Mucosa of descending colon (tissue), 3 donors: ENCODE measurements around the gene NINJ2. TPM values are rescaled to one million over a fixed set of nuclear protein-coding genes. Genes with fewer than 3 reads are reported as not detected.

Source experiments
- ATAC-seq: fragments of 200-7000 bp; cut with Tn5 transposase; one replicate; pipeline ENCODE4 v1.9.1; 2020; ENCODE audit warnings: mild to moderate bottlenecking, moderate library complexity
- DNase-seq, 3 donors: peaks; one replicate each; pipeline ENCODE4 v3.0.0-alpha.2; 2020
- H3K36me3 ChIP-seq: fragments of 200-600 bp; one replicate; pipeline ENCODE4 v1.8.0; 2021; ENCODE audit warnings: low read depth, mild to moderate bottlenecking
- H3K4me1 ChIP-seq: fragments of 200-600 bp; one replicate; pipeline ENCODE4 v1.8.0; 2021; ENCODE audit warnings: low read depth, mild to moderate bottlenecking
- H3K4me3 ChIP-seq: fragments of 200-600 bp; one replicate; pipeline ENCODE4 v1.8.0; 2021; ENCODE audit warnings: mild to moderate bottlenecking
- H3K9me3 ChIP-seq: fragments of 200-600 bp; one replicate; pipeline ENCODE4 v1.8.0; 2021; ENCODE audit warnings: mild to moderate bottlenecking
- CTCF ChIP-seq: fragments of 200-600 bp; IDR thresholded peaks from one replicate; pipeline ENCODE4 v1.8.0; 2022; ENCODE audit warnings: antibody characterized with exemption, mild to moderate bottlenecking
- intact Hi-C, 2 donors: fragments of 100-400 bp; cut with DNase I in 1 of 2; cut with micrococcal nuclease in 1 of 2; formaldehyde crosslinking; loops; one replicate each; pipeline versions ENCODE4 v1.11.0 to v1.11.1; 2022; cut with DNase I, micrococcal nuclease
- total RNA-seq, 3 donors: library from RNA; stranded (reverse); fragmentation: NEBNext Ultra II Directional in 2 of 3; extraction: Animal tissue kit (Norgen Biotek cat#: 25700) in 2 of 3; gene quantifications; one replicate each; pipeline versions ENCODE4 v1.2.1 to v1.2.4, GENCODE V29; 2021 to 2023
- donor health status: DM: no; HTN: no; CAD: no; lungs with moderate emphysema.
- donor health status: DM: no; HTN: no; CAD: no.
- donor health status: DM: no; HTN: yes; CAD: no.

Gene NINJ2
- total RNA-seq, 3 donors from 2014 or later = 3.6 to 5.2 (median 3.8) TPM

GRCh38 chr12:608413-608812, 54.8 kb downstream of the NINJ2 start:
- Histone ChIP-seq H3K4me3 (no peak overlapping the region), H3K9me3 (no peaks in the 10 kb centered on the region), H3K36me3 (no peaks in the 10 kb centered on the region), H3K4me1 (no peaks in the 10 kb centered on the region)
- TF ChIP-seq CTCF = no peak
- ATAC-seq (no peak), DNase-seq (no peak)
- intact Hi-C loops = no loop called here

- Histone ChIP-seq H3K4me3 (no peak overlapping the region), H3K36me3 (no peaks in the 10 kb centered on the region), H3K9me3 (no peaks in the 10 kb centered on the region), H3K4me1 (no peaks in the 10 kb centered on the region)
- ATAC-seq = peak; percentile 19
- intact Hi-C loops = no loop called here
- DNase-seq = no peak
- no peak for TF ChIP-seq CTCF
Measured at GRCh38 chr12:607541-608001, 55.7 kb downstream of the NINJ2 start.

- TF ChIP-seq CTCF = no peak
- intact Hi-C loops = no loop called here
- H3K4me1 ChIP-seq = no peaks in the 10 kb centered on the region
- H3K4me3 ChIP-seq = no peak overlapping the region
- no peak for ATAC-seq
- H3K9me3 ChIP-seq = no peaks in the 10 kb centered on the region
- H3K36me3 ChIP-seq = no peaks in the 10 kb centered on the region
- no peak for DNase-seq
Measured at GRCh38 chr12:604956-605355, 58.3 kb downstream of the NINJ2 start.

- no peaks in the 10 kb centered on the region for H3K36me3 ChIP-seq
- intact Hi-C loops = no loop called here
- TF ChIP-seq CTCF = no peak
- ATAC-seq (no peak), DNase-seq (no peak)
- no peaks in the 10 kb centered on the region for H3K9me3 ChIP-seq
- H3K4me1 ChIP-seq = no peaks in the 10 kb centered on the region
- H3K4me3 ChIP-seq = no peak overlapping the region
Measured at GRCh38 chr12:602700-603068, 60.6 kb downstream of the NINJ2 start.

GRCh38 chr12:601976-602699, 61.1 kb downstream of the NINJ2 start:
- Histone ChIP-seq H3K4me1 (no peaks in the 10 kb centered on the region), H3K36me3 (no peaks in the 10 kb centered on the region), H3K9me3 (no peaks in the 10 kb centered on the region), H3K4me3 (no peak overlapping the region)
- ATAC-seq = no peak
- no peak for TF ChIP-seq CTCF
- no peak for DNase-seq
- intact Hi-C loops = no loop called here
